Astrocyte (in vitro differentiated cells and primary cell): ENCODE data around the gene SKIL. TPM values are rescaled to one million over a fixed set of nuclear protein-coding genes. Genes with fewer than 3 reads are reported as not detected.

Source experiments
- DNase-seq: peaks from one replicate; pipeline ENCODE4 v3.0.0-alpha.2; 2010; ENCODE audit warnings: low read depth
- FAIRE-seq: peaks from 2 replicates; lab custom pipeline; 2011; peaks lifted over from hg19 to GRCh38; lab: Jason Lieb, UNC
- H2AFZ ChIP-seq: 2 replicates; pipeline ENCODE4 v1.6.0; 2012; ENCODE audit warnings: low read depth, low read length, inconsistent platforms
- H3K27ac ChIP-seq: 2 replicates; pipeline ENCODE4 v1.5.1; 2011; ENCODE audit warnings: low read depth, low read length, inconsistent platforms
- H3K27me3 ChIP-seq: 2 replicates; pipeline ENCODE4 v1.6.0; 2011; ENCODE audit warnings: low read length, inconsistent platforms; ENCODE audit not compliant: insufficient read depth
- H3K36me3 ChIP-seq: 2 replicates; pipeline ENCODE4 v1.5.1; 2011; ENCODE audit warnings: low read length, inconsistent platforms; ENCODE audit not compliant: insufficient read depth
- H3K4me1 ChIP-seq: 2 replicates; pipeline ENCODE4 v1.5.1; 2011; ENCODE audit warnings: low read length, inconsistent platforms; ENCODE audit not compliant: insufficient read depth
- H3K4me2 ChIP-seq: 2 replicates; pipeline ENCODE4 v1.6.0; 2012; ENCODE audit warnings: low read length, inconsistent platforms
- H3K4me3 ChIP-seq: 2 replicates; pipeline ENCODE4 v1.5.1; 2011; ENCODE audit warnings: low read depth, mild to moderate bottlenecking, low read length, inconsistent platforms; ENCODE audit not compliant: insufficient read depth
- H3K79me2 ChIP-seq: 2 replicates; pipeline ENCODE4 v1.6.0; 2012; ENCODE audit warnings: mild to moderate bottlenecking, low read length, inconsistent platforms; ENCODE audit not compliant: insufficient read depth
- H3K9ac ChIP-seq: 2 replicates; pipeline ENCODE4 v1.6.0; 2012; ENCODE audit warnings: mild to moderate bottlenecking, low read length, inconsistent platforms
- H3K9me3 ChIP-seq: 2 replicates; pipeline ENCODE4 v1.5.1; 2012; ENCODE audit warnings: low read depth, mild to moderate bottlenecking, low read length, inconsistent platforms; ENCODE audit not compliant: insufficient read depth
- H4K20me1 ChIP-seq: 2 replicates; pipeline ENCODE4 v1.6.0; 2012; ENCODE audit warnings: low read length, inconsistent platforms; ENCODE audit not compliant: insufficient read depth
- H3K27ac Mint-ChIP-seq: one replicate; pipeline ENCODE4 v1.8.0; 2021; ENCODE audit warnings: mild to moderate bottlenecking, mixed read lengths; ENCODE audit not compliant: unreplicated experiment
- H3K27me3 Mint-ChIP-seq: one replicate; pipeline ENCODE4 v1.8.0; 2021; ENCODE audit warnings: low read depth, mixed read lengths; ENCODE audit not compliant: unreplicated experiment
- H3K36me3 Mint-ChIP-seq: one replicate; pipeline ENCODE4 v1.8.0; 2021; ENCODE audit warnings: low read depth, mixed read lengths; ENCODE audit not compliant: unreplicated experiment
- H3K4me1 Mint-ChIP-seq: one replicate; pipeline ENCODE4 v1.8.0; 2021; ENCODE audit warnings: low read depth, mixed read lengths; ENCODE audit not compliant: unreplicated experiment
- H3K4me3 Mint-ChIP-seq: one replicate; pipeline ENCODE4 v1.8.0; 2021; ENCODE audit warnings: mild to moderate bottlenecking, moderate library complexity, mixed read lengths; ENCODE audit not compliant: unreplicated experiment
- H3K9me3 Mint-ChIP-seq: one replicate; pipeline ENCODE4 v1.8.0; 2021; ENCODE audit warnings: mild to moderate bottlenecking, mixed read lengths; ENCODE audit not compliant: unreplicated experiment
- CTCF ChIP-seq: IDR thresholded peaks from 2 replicates; pipeline ENCODE4 v1.5.1; 2011; ENCODE audit warnings: low read depth, mild to moderate bottlenecking, inconsistent platforms, low read length, moderate library complexity; ENCODE audit not compliant: insufficient read depth
- EZH2 ChIP-seq: IDR thresholded peaks from 2 replicates; pipeline ENCODE4 v1.6.1; 2012; ENCODE audit warnings: mild to moderate bottlenecking, low read length, inconsistent platforms; ENCODE audit not compliant: insufficient read depth
- total RNA-seq: library from RNA; stranded (reverse); gene quantifications from 2 replicates; pipeline ENCODE4 v1.2.1, GENCODE V29; 2021

SKIL gene
- total RNA-seq, 1 donor from 2014 or later, result 156 TPM

GRCh38 chr3:170432416-170432815 lies 74.9 kb downstream of the SKIL start:
- no peak overlapping the region for H2AFZ ChIP-seq
- Mint-ChIP-seq H3K4me1 (peaks cover 9% of the 10 kb centered on the region), H3K4me3 (no peak overlapping the region), H3K27ac (no peak overlapping the region), H3K36me3 (peaks cover 8% of the 10 kb centered on the region), H3K27me3 (peaks cover 57% of the 10 kb centered on the region), H3K9me3 (no peaks in the 10 kb centered on the region)
- DNase-seq (no peak), FAIRE-seq (no peak)
- H3K27ac ChIP-seq, result no peak overlapping the region
- no peaks in the 10 kb centered on the region for H4K20me1 ChIP-seq
- H3K27me3 ChIP-seq, result no peaks in the 10 kb centered on the region
- H3K4me2 ChIP-seq, result no peak overlapping the region
- no peak overlapping the region for H3K4me3 ChIP-seq
- H3K4me1 ChIP-seq, result peaks cover 18% of the 10 kb centered on the region
- no peaks in the 10 kb centered on the region for H3K9me3 ChIP-seq
- TF ChIP-seq EZH2 (no peak), CTCF (no peak)
- H3K36me3 ChIP-seq, result no peaks in the 10 kb centered on the region
- no peaks in the 10 kb centered on the region for H3K79me2 ChIP-seq
- no peak overlapping the region for H3K9ac ChIP-seq

GRCh38 chr3:170436697-170437096 lies 79.2 kb downstream of the SKIL start:
- Histone ChIP-seq H3K27ac (no peak overlapping the region), H3K9ac (no peak overlapping the region), H3K4me1 (no peaks in the 10 kb centered on the region), H3K4me3 (no peak overlapping the region), H3K9me3 (no peaks in the 10 kb centered on the region), H4K20me1 (no peaks in the 10 kb centered on the region), H3K36me3 (no peaks in the 10 kb centered on the region), H3K79me2 (no peaks in the 10 kb centered on the region), H2AFZ (no peak overlapping the region), H3K4me2 (no peak overlapping the region), H3K27me3 (no peaks in the 10 kb centered on the region)
- no peaks in the 10 kb centered on the region for H3K9me3 Mint-ChIP-seq
- no peak for TF ChIP-seq EZH2
- no peak for TF ChIP-seq CTCF
- no peak for FAIRE-seq
- no peak overlapping the region for H3K27ac Mint-ChIP-seq
- DNase-seq, result no peak
- peaks cover 5% of the 10 kb centered on the region for H3K36me3 Mint-ChIP-seq
- H3K27me3 Mint-ChIP-seq, result peaks cover 58% of the 10 kb centered on the region
- H3K4me3 Mint-ChIP-seq, result no peak overlapping the region
- no peaks in the 10 kb centered on the region for H3K4me1 Mint-ChIP-seq

GRCh38 chr3:170437176-170437575 lies 79.7 kb downstream of the SKIL start:
- no peak overlapping the region for H3K9ac ChIP-seq
- H2AFZ ChIP-seq, result no peak overlapping the region
- TF ChIP-seq CTCF (no peak), EZH2 (no peak)
- H3K4me3 ChIP-seq, result no peak overlapping the region
- no peak overlapping the region for H3K4me3 Mint-ChIP-seq
- no peaks in the 10 kb centered on the region for H3K4me1 Mint-ChIP-seq
- H3K9me3 Mint-ChIP-seq, result no peaks in the 10 kb centered on the region
- H3K27me3 Mint-ChIP-seq, result peaks cover 56% of the 10 kb centered on the region
- H3K27ac ChIP-seq, result no peak overlapping the region
- H3K79me2 ChIP-seq, result no peaks in the 10 kb centered on the region
- no peaks in the 10 kb centered on the region for H3K36me3 ChIP-seq
- no peaks in the 10 kb centered on the region for H3K9me3 ChIP-seq
- no peaks in the 10 kb centered on the region for H4K20me1 ChIP-seq
- H3K36me3 Mint-ChIP-seq, result peaks cover 5% of the 10 kb centered on the region
- no peak for DNase-seq
- no peaks in the 10 kb centered on the region for H3K27me3 ChIP-seq
- no peak overlapping the region for H3K4me2 ChIP-seq
- H3K4me1 ChIP-seq, result no peaks in the 10 kb centered on the region
- no peak overlapping the region for H3K27ac Mint-ChIP-seq
- FAIRE-seq, result no peak
